ENCODE results near the gene PPIL4. TPM values are rescaled to one million over a fixed set of nuclear protein-coding genes. Genes with fewer than 3 reads are reported as not detected.
A peak's percentile ranks its signal among the peaks of the same experiment; 100 is the strongest.
"Not testable (repeated sequence)": the region's sequence is repeated elsewhere in the genome, so short reads cannot be mapped to it uniquely, and the experiment has no call there.

The PPIL4 gene
- total and polyA plus RNA-seq, 7 donors = 15.6 to 35.0 (median 31.3) TPM

- peaks cover 0 to 25% (median 0%) of the 10 kb centered on the region in 4 donors for H3K36me3 ChIP-seq
- H3K4me3 ChIP-seq = no peak overlapping the region
- WGBS, 2 donors = 66 to 87% methylated on average over 2 of the region's 2 CpGs
- H3K9me3 ChIP-seq = no peaks in the 10 kb centered on the region
- H3K27ac ChIP-seq = no peak overlapping the region
- H3K27me3 ChIP-seq = no peaks in the 10 kb centered on the region
- TF ChIP-seq, protein P1, sequence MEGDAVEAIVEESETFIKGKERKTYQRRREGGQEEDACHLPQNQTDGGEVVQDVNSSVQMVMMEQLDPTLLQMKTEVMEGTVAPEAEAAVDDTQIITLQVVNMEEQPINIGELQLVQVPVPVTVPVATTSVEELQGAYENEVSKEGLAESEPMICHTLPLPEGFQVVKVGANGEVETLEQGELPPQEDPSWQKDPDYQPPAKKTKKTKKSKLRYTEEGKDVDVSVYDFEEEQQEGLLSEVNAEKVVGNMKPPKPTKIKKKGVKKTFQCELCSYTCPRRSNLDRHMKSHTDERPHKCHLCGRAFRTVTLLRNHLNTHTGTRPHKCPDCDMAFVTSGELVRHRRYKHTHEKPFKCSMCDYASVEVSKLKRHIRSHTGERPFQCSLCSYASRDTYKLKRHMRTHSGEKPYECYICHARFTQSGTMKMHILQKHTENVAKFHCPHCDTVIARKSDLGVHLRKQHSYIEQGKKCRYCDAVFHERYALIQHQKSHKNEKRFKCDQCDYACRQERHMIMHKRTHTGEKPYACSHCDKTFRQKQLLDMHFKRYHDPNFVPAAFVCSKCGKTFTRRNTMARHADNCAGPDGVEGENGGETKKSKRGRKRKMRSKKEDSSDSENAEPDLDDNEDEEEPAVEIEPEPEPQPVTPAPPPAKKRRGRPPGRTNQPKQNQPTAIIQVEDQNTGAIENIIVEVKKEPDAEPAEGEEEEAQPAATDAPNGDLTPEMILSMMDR (IDR thresholded peaks at IDR 0.05) = no peak
- TF ChIP-seq POLR2A (IDR thresholded peaks at IDR 0.05) (no peak), POLR2AphosphoS5 (IDR thresholded peaks at IDR 0.05) (no peak)
- H3K4me1 ChIP-seq = peaks cover 0 to 4% (median 0%) of the 10 kb centered on the region in 4 donors
- no peak for DNase-seq
- intact Hi-C loops (cut with DNase I) = no loop called here
Measured at GRCh38 chr6:149503276-149503675, 42.6 kb downstream of the PPIL4 start.

- no peak for DNase-seq
- Histone ChIP-seq H3K9me3 (no peaks in the 10 kb centered on the region), H3K36me3 (peaks cover 0 to 15% (median 0%) of the 10 kb centered on the region in 4 donors), H3K27ac (no peak overlapping the region), H3K4me3 (no peak overlapping the region), H3K27me3 (no peaks in the 10 kb centered on the region), H3K4me1 (peaks cover 0 to 4% (median 0%) of the 10 kb centered on the region in 4 donors)
- no peak for TF ChIP-seq POLR2AphosphoS5 (IDR thresholded peaks at IDR 0.05)
- no peak for TF ChIP-seq POLR2A (IDR thresholded peaks at IDR 0.05)
- TF ChIP-seq EP300 (IDR thresholded peaks at IDR 0.05) = no peak
- TF ChIP-seq, protein P1 (IDR thresholded peaks at IDR 0.05) = no peak
- WGBS, 2 donors = 94 to 96% methylated on average over 3 of the region's 3 CpGs
- intact Hi-C loops (cut with DNase I) = no loop called here
Measured at GRCh38 chr6:149501768-149502167, 44.1 kb downstream of the PPIL4 start.

- intact Hi-C loops (cut with DNase I) = no loop called here
- H3K4me3 ChIP-seq = no peak overlapping the region
- no peaks in the 10 kb centered on the region for H3K27me3 ChIP-seq
- H3K27ac ChIP-seq = no peak overlapping the region
- TF ChIP-seq, protein P1 (IDR thresholded peaks at IDR 0.05) = no peak
- no peak for TF ChIP-seq POLR2A (IDR thresholded peaks at IDR 0.05)
- TF ChIP-seq POLR2AphosphoS5 (IDR thresholded peaks at IDR 0.05) = no peak
- TF ChIP-seq EP300 (IDR thresholded peaks at IDR 0.05) = no peak
- DNase-seq = no peak
- no peaks in the 10 kb centered on the region for H3K9me3 ChIP-seq
- 91 to 99% methylated on average over 1 of the region's 1 CpG for WGBS, 2 donors
- H3K36me3 ChIP-seq = peaks cover 0 to 15% (median 0%) of the 10 kb centered on the region in 4 donors
- peaks cover 0 to 4% (median 0%) of the 10 kb centered on the region in 4 donors for H3K4me1 ChIP-seq
Measured at GRCh38 chr6:149501201-149501600, 44.6 kb downstream of the PPIL4 start.

- H3K36me3 ChIP-seq = peaks cover 0 to 7% (median 0%) of the 10 kb centered on the region in 4 donors
- TF ChIP-seq POLR2AphosphoS5 (IDR thresholded peaks at IDR 0.05) (peak in 1 of 4 donors; percentile 7), POLR2A (IDR thresholded peaks at IDR 0.05) (no peak)
- no peaks in the 10 kb centered on the region for H3K27me3 ChIP-seq
- H3K27ac ChIP-seq = no peak overlapping the region
- DNase-seq = no peak
- intact Hi-C loops (cut with DNase I) = no loop called here
- no peak overlapping the region for H3K4me3 ChIP-seq
- H3K4me1 ChIP-seq = peaks cover 0 to 4% (median 0%) of the 10 kb centered on the region in 4 donors
- 72 to 76% methylated on average over 1 of the region's 1 CpG for WGBS, 2 donors
- no peaks in the 10 kb centered on the region for H3K9me3 ChIP-seq
Measured at GRCh38 chr6:149500096-149500495, 45.7 kb downstream of the PPIL4 start.

GRCh38 chr6:149499066-149499465, 46.8 kb downstream of the PPIL4 start:
- peak overlapping the region in 1 of 4 donors; percentile 22 for H3K27ac ChIP-seq

DNA sequence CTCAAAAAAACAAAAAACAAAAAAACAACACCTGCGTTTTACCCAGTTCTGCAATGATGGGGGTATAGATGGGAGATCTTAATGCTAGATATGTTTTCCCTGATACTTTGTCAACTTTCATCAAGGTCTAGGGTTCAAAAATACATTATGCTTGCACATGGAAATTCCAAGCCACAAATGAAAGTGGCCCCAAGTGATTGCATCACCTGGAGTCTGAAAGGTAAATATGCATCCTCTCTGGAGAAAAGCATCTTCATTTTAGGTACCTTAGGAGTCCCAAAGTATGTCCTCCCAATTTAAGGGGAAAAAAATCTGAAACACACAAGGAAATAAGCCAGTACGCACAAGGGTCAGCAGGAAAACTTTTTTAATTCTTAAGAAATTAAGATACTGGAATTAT, 48.5 kb downstream of the PPIL4 start:
- no peaks in the 10 kb centered on the region for H3K36me3 ChIP-seq
- DNase-seq = no peak
- no peak overlapping the region for H3K4me3 ChIP-seq
- H3K27me3 ChIP-seq = no peaks in the 10 kb centered on the region
- no peaks in the 10 kb centered on the region for H3K9me3 ChIP-seq
- H3K27ac ChIP-seq = no peak overlapping the region
- peaks cover 0 to 4% (median 0%) of the 10 kb centered on the region in 4 donors for H3K4me1 ChIP-seq
- TF ChIP-seq, protein P1 (IDR thresholded peaks at IDR 0.05) = no peak
- no peak for TF ChIP-seq POLR2A (IDR thresholded peaks at IDR 0.05)
- TF ChIP-seq POLR2AphosphoS5 (IDR thresholded peaks at IDR 0.05) = no peak
- TF ChIP-seq EP300 (IDR thresholded peaks at IDR 0.05) = no peak
- WGBS, 2 donors = 93 to 94% methylated on average over 2 of the region's 2 CpGs
- intact Hi-C loops (cut with DNase I) = no loop called here

More at GRCh38 chr6:149499066-149499465, 46.8 kb downstream of the PPIL4 start:
- Histone ChIP-seq H3K36me3 (no peaks in the 10 kb centered on the region), H3K4me3 (no peak overlapping the region), H3K4me1 (peaks cover 0 to 4% (median 0%) of the 10 kb centered on the region in 4 donors), H3K27me3 (no peaks in the 10 kb centered on the region), H3K9me3 (no peaks in the 10 kb centered on the region)
- peak in 1 of 4 donors; percentile 14 for TF ChIP-seq POLR2AphosphoS5 (IDR thresholded peaks at IDR 0.05)
- TF ChIP-seq EP300 (IDR thresholded peaks at IDR 0.05) = no peak
- DNase-seq = no peak
- 11 to 55% methylated on average over 3 of the region's 3 CpGs for WGBS, 2 donors
- intact Hi-C loops (cut with DNase I) = no loop called here

DNA sequence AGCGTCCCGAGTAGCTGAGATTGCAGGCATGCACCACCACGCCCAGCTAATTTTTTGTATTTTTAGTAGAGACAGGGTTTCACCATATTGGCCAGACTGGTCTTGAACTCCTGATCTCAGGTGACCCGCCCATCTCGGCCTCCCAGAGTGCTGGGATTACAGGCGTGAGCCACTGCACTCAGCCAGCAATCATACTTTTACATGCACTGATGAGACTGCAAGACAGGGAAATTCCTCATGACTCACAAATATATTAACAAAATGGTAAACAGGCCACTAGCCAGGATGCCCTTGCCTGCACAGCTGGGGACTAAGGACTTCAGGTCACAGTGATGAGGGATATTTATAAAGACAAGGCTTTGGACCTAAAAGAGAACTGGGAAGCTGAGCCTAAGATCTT, 49.2 kb downstream of the PPIL4 start:
- intact Hi-C loops (cut with DNase I); H3K9me3 ChIP-seq; H3K4me1 ChIP-seq; DNase-seq; H3K27ac ChIP-seq; H3K4me3 ChIP-seq; H3K36me3 ChIP-seq; H3K27me3 ChIP-seq: not testable (repeated sequence)
- WGBS, 2 donors = 24 to 72% methylated on average over 6 of the region's 6 CpGs

- H3K27me3 ChIP-seq; H3K36me3 ChIP-seq; H3K9me3 ChIP-seq; DNase-seq; intact Hi-C loops (cut with DNase I); H3K4me3 ChIP-seq; H3K4me1 ChIP-seq; H3K27ac ChIP-seq: not testable (repeated sequence)
- 71 to 86% methylated on average over 11 of the region's 11 CpGs for WGBS, 2 donors
Measured at GRCh38 chr6:149495349-149496016, 50.4 kb downstream of the PPIL4 start.

Measured in sigmoid colon (tissue), 7 donors.